Activated CD4-positive, CD25-positive, alpha-beta regulatory T cell (primary cell): ENCODE results near the gene LCN15.
"Not testable (repeated sequence)": the region's sequence is repeated elsewhere in the genome, so short reads cannot be mapped to it uniquely, and the experiment has no call there.

Source experiments
- DNase-seq, 4 experiments: peaks; one replicate each; lab custom pipeline; 2025; lab: John Stamatoyannopoulos, UW

LCN15 gene

GRCh38 chr9:136722093-136722968 is 42.0 kb downstream of the LCN15 start:
- no peak for DNase-seq

GRCh38 chr9:136721339-136722092 is 42.8 kb downstream of the LCN15 start:
- DNase-seq: no peak

- DNase-seq: no peak
Observed at GRCh38 chr9:136720898-136721338, 43.4 kb downstream of the LCN15 start.

DNA sequence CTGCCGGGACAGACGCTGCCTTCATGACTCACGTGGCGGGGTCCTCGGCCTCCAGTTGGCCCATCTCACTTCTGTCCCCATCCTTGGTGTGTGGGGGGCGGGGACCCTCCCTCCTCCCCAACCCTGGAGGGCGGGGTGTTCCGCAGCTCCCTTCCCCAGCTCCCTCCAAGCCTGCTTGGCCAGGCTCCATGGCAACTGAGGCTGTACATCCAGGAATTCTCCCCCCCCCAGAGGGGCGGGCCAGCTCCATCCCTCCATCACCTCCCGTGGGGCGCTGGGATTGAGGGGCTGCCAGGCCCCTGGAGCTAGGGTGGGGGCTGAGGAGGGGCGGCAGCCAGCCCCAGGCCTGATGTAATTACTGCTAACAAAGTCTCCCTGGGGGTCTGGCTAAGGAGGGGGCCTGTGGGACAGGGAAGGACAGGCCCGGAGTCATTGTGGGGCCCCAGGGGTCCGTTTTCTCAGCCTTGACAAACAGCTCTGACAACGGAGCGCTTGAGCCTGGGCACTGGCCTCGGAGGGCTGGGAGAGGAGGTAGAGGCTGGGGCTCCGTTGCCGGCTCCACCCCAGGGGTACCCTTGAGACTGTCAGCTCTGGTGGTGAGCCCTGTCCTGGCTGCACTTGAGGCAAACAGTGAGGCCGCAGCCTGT is 43.9 kb downstream of the LCN15 start:
- DNase-seq: no peak

DNA sequence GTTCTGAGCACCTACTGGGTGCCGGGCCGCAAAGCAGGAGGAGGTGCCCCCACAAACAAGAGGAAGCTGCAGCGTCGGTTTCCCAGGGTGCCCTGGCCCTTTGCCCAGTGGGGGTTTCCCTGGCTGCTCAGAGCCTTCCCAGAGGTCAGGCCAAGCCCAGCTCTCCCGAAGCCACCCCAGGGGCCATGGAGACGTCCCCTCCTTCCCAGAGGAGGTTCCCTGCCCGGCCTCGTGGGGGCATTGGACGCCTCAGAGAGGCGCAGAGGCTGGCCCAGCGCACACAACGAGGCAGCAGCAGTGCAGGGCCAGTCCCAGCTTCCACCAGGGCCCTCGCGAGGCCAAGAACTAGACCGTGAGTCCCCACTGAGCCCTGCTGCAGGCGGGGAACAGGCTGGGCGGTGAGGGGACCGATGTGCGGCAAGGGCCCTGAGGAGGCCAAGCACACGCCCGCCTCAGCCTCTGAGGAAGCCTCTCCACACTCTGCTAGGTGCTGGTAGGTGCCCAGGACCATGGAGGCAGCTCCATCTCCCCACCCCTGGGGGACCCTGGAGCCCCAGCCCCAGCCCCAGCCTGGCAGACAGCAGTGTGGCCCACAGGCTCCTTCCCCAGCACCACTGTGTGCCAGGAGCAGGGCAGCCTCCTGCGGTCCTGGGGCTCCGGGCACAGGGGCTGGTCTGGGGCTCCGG is 45.0 kb downstream of the LCN15 start:
- no peak for DNase-seq

DNA sequence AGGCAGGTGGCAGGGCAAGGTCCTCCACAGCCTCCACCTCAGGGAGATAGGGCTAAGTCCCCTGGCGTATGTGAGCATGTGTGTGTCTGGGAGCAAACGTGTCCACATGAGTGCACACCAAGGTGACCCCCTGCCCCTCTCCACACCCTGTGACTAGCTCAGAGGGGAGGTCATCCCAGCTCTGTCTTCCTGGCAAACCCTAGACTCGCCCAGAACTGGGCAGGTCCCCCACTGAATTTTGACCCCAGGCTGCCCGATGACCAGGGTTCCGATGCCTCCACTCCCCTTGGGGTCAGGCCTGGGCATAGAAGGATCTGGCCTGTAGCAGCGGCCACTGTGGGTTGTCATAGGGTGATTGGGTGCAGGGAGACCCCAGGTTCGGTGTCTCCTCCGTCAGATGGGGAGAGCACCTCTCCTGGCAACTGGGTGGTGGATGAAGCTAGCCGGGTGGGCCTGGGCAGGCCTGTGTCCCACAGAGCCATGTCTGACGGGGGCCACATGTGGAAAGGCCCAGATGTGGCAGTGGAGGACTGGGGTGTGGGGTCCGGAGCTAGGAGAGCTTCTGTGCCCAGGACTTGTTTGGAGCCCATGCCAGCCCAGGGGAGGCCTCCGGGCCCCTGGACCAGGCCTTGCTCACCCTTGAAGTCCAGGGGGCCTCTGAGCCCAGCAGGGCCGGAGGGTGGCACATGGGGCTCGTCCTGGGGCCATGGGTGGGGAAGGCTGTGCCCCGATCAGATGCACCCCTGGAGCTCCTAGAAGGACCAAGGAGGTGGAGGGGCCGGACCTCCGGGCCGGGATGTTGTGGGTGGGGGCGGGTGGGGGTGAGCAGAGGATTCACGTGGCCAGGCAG is 45.7 kb downstream of the LCN15 start:
- DNase-seq: no peak

- DNase-seq: no peak
Observed at GRCh38 chr9:136717399-136717798, 46.9 kb downstream of the LCN15 start.

DNA sequence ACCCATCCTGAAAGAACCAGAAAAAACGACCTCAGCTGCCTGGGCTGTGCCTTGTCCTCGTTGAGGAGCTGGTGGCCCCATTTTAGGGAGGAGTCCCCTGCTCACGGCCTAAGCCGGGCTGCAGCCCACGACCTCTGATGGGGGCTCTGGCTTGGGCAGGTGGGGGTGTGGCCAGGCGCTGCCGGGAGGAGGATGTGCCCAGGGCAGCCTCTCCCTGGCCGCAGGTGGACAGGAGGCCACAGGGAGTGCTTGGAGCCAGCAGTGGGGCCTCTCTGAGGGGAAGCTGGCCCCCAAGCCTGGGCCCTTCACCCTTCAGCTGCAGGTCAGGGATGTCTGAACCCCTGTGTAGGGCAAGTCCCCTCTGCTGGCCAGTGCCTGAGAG is 49.4 kb downstream of the LCN15 start:
- no peak for DNase-seq

- no peak for DNase-seq
Observed at GRCh38 chr9:136714096-136714892, 50.0 kb downstream of the LCN15 start.

GRCh38 chr9:136713550-136713949 is 50.8 kb downstream of the LCN15 start:
- DNase-seq: no peak

- DNase-seq: no peak
Observed at GRCh38 chr9:136712690-136713544, 51.4 kb downstream of the LCN15 start.

DNA sequence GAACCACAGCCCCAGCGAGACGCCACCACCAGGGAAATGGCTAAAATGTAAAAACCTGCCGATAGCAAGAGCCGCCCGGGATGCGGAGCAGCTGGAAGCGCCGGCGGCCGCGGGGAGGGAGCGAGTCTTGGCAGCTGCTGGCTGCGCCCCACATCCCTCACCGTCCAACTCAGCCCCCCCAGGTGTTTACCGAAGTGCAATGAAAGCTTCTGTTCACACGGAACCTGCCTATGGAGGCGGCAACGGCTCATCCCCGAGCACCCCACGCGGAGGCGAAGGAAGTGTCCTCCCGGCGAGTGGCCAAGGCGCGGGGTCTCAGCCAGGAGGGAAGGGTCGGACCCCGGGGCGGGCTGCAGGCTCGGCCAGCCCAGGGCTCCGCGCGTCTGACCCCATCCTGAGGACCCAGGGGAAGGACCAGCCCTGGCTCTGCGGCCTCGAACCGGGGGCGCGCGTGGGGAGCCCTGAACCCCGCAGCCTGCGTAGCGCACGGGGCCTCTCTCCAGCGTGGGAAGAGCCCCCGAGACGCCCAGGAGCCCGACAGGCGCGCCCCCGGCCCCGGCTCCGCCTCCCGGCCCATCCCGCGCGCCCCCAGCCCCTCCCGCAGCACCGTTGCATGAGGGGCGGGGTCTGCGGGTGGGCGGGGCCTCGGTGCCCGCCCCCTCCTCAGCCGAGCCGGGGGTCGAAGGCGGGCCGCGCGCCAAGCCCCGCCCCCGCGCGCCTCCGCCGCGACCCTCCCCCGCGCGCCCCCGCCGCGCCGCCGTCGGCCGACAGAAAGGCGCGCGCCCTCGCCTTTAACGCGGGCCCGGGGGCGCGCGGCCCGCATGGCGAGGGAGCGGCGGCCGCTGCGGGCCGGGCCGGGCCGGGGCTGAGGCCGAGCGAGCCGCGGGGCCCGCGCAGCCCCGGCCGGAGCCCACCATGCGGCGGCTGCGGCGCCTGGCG is 52.3 kb downstream of the LCN15 start, which contains the start of gene DIPK1B:
TSS of gene DIPK1B (plus strand) at position 822 of the 939 bp plus-strand sequence. CDS start at position 916, 94 bp downstream.
- DNase-seq: no peak

DNA sequence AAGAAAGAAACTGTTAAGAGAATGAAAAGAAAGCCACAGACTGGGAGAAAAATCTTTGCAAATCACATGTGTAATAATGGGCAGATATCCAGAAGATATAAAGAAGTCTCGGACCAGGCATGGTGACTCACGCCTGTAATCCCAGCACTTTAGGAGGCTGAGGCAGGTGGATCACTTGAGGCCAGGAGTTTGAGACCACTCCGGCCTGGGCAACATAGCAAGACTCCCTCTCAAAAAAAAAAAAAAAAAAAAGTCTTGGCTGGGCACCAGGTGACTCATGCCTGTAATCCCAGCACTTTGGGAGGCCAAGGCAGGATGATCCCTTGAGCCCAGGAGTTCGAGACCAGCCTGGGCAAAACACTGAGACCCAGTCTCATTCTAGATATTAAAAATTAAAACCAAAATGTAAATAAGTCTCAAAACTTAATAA is 53.1 kb downstream of the LCN15 start:
- DNase-seq: not testable (repeated sequence)

GRCh38 chr9:136710543-136710942 is 53.8 kb downstream of the LCN15 start:
- no peak for DNase-seq
